Measurements from ENCODE around the gene PRUNE1.

Gene PRUNE1, protein sequence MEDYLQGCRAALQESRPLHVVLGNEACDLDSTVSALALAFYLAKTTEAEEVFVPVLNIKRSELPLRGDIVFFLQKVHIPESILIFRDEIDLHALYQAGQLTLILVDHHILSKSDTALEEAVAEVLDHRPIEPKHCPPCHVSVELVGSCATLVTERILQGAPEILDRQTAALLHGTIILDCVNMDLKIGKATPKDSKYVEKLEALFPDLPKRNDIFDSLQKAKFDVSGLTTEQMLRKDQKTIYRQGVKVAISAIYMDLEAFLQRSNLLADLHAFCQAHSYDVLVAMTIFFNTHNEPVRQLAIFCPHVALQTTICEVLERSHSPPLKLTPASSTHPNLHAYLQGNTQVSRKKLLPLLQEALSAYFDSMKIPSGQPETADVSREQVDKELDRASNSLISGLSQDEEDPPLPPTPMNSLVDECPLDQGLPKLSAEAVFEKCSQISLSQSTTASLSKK

DNA sequence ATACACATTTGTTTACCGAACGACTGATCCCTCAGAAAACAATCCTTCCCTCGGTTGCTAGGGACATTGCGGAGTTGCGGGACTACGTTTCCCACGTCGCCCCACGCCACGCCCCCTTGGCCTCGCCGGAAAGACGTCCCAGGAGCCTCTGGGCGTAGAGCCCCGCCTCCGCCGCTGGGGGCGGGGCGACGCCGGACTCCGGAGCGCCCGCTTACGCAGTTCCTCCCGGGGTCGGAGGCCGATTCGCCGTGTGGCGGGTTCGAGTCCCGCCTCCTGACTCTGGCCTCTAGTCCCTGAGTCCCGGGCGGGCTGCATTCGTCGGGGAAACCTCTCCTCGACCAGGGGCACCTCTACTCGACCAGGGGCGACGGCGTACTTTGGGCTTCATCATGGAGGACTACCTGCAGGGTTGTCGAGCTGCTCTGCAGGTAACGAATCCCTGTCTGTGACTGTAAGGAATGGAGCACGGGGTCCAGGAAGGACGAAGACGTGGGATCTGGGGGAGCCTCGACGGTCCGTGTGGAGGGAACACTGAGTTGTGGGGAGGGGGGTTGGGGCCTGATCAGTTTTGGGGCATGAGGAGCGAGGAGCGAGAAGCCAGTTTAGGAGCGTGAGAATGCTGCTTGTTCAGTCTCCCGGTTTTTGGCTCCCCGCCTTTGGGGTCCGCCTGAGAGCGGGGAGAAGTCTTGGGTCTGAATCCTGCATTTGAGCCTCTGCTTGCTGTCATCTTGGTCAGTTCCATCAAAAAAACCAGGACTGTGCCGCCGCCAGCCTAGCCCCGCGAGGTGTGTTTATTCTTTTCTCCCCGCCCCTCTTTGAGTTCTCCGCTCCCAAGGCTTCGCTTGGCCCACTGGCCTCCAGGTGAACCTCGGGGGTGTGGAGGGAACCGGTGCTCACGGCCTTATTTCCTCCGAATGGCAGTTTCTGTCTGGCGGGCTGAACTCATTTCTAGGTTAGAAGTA lies at the start of gene PRUNE1:
PRUNE1 (plus strand) TSS at position 206 of the 962 bp plus-strand sequence; CDS start at position 390, 184 bp downstream.
- peak; percentile 98 for DNase-seq

DNA sequence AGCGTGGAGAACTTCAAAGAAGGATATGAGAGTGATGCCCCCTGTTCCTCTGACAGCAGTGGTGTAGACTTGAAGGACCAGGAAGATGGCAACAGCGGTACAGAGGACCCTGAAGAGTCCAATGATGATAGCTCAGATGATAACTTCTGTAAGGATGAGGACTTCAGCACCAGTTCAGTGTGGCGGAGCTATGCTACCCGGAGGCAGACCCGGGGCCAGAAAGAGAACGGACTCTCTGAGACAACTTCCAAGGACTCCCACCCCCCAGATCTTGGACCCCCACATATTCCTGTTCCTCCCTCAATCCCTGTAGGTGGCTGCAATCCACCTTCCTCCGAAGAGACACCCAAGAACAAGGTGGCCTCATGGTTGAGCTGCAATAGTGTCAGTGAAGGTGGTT lies 47.6 kb upstream of the PRUNE1 start:
- no peak for DNase-seq

DNA sequence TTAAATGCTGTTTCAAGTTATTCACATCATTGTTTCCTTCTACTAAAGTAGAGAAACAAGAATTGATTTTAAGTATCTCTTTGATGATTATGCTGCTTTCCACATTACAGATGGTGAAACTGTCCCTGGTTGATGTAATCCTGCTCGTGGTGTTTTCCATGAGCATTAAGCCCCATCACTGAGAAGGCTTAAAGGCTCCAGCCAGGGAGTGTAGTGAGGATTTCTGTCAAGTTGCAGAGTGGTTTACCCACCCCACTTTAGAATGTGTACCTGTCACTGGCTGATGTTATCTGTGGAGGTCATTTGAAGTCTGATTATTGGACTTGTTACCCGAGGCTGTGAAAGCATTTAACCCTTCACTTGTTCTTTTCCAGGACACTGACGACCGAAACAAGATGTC lies 46.5 kb upstream of the PRUNE1 start:
- DNase-seq, result no peak

DNA sequence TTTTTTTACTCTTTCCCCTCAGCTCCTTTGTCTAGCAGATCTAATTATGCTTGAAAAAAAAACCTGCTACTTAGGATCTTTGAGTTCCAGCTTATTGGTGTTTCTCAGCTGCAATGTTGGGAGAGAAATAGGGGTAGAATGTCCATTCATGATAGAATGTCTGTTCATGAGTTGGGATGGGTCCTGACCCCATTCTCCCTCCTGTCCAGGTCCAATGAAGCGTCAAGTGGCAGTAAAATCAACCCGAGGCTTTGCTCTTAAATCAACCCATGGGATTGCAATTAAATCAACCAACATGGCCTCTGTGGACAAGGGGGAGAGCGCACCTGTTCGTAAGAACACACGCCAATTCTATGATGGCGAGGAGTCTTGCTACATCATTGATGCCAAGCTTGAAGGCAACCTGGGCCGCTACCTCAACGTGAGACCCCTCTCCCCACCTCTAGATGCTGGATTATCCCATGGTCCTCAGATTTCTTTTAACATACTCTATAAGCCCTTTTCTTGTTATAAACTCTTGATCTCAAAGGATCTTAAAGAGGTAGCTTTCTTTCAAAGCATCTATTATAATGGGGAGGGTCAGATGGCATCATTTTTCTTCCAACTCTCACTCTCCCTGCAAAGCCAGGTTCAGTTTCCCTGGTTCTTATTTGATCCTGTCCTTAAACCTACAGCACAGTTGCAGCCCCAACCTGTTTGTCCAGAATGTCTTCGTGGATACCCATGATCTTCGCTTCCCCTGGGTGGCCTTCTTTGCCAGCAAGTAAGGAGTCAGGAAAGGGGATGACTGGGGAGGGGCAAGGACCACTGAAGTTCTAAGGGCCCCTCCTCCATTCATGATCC lies 44.7 kb upstream of the PRUNE1 start:
- DNase-seq, result no peak

DNA sequence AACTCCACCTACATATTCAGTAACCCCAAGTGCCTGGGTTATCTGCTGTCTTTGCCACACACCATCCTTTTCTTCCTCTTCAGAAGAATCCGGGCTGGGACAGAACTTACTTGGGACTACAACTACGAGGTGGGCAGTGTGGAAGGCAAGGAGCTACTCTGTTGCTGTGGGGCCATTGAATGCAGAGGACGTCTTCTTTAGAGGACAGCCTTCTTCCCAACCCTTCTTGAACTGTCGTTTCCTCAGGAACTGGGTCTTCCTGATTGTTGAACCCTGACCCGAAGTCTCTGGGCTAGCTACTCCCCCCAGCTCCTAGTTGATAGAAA lies 44.1 kb upstream of the PRUNE1 start:
- DNase-seq, result no peak

DNA sequence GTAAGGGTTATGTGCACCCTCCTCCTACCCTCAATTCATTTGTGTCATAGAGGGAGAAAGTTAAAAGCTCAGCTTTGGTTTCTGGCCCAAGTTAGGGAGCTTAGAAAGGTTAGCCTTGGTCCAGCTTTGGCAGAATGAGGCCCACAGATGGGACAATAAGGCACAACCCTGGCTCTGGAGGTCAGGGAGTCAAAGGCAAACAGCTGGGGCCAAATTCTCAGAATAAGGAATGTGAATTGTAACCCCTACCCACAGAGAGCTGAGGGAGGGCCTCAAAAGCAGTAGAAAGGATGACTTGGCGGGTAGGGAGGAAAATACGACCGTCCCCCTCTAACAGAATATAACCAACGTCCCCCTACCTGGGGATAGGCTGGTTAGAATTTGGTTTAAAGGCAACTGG lies 42.6 kb upstream of the PRUNE1 start:
- no peak for DNase-seq

DNA sequence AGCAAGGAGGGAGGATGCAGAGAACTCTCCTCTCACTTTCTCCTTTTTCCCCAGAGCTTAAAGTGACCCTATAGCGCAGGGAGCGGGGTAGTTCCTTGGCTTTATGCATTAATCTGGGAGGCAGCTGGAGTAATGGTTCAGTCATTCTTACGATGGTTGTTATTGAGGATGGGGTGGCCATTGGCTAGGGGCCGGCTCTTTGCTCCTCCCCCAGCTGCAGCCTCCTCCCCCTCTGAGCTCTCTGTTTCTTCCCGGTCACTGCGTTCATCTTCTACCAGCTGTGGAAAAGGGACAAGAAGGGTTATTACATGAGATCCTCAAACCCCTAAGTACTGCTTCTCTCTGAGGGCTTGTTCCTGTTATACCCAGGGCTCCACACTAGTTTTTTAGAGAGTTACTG lies 42.2 kb upstream of the PRUNE1 start:
- no peak for DNase-seq

DNA sequence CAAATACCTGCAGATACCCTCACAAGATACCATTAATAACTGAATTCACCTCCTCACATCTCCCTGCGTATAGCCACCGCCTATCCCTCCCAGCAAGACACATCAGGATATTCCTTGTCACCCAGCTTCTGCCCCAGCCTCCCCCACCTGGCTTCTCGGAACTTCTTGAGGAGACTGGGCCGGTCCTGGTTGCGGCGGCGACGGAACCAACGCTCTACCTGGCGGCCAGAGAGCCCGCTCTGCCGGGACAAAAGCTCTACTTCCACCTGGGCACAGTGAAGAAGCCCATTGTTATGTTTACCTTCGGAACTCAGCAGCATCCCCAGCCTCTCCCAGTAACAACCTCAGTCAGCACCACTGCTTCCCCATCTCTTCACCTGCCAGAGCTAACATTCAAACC lies 40.3 kb upstream of the PRUNE1 start:
- DNase-seq, result no peak

DNA sequence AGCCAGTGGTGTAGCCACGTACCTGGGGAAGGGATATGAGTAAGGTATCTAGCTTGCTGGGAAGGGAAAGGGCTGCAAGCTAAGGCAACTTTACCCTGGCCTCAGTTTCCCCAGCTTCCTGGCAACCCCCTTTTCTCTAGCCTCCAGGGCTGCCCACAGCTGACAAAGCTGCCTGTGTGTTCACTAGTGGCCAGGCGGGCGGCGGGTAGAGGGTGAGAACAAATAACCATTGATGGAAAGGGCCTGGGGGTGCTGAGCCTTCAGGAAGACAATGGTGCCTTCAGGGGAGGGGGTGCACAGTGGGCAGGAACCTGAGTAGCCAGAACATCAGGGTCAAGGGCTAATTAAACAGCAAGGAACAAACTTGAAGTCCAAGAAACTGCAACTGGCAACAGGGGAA lies 39.8 kb upstream of the PRUNE1 start:
- DNase-seq, result no peak

DNA sequence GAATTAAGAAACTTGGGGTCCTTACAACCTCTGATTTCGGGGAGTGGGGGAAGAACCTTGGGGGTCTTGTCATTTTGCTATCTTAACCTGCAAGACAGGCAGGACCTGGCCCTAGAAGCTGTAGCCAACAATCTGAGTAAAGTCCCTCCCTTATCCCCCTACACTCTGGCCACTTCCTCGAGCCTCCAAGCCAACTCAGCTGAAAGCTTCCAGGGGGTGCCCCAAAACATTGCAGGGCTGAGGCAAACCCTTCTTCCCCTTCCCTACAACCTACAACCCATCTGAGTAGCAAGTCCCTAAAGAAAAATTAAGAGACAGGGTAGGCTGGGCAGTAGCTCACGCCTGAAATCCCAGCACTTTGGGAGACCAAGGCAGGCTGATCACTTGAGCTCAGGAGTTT lies 38.6 kb upstream of the PRUNE1 start:
- no peak for DNase-seq

DNA sequence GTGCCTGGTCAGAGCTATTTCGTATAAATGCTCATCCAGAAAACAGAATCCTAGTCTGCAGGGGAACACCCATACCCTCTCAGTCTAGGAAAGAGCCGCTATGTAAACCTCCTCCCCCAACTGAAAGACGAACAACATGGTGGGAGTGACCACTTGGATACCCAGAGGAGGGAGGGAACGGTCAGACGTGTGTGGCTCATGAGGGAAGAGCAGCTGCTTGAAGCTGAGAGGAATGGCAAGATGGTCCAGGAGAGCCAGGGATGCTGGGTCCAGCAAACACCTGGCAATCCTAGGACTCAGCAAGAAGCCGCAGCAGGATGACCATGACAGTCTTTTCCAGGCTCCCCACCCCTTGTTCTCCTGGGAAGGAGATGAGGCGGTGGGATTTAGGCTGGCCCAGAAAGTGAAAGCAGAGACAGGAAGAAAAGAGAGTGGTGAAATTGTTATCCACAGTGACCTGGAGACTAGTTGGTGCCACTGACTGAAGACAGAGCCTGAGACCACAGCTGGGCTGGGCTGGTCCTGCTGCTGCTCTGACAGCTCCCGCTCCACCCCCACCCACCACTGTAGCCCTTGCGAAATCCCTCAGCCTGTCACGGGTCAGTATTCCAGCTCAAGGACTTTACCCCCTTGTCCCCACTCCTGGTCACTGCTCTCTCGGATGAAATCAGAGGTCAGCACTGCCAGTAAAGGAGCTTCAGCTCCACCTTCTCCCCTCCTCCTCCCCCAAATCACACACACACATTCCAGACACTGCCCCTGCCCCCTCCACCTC lies 37.3 kb upstream of the PRUNE1 start:
- DNase-seq, result no peak

DNA sequence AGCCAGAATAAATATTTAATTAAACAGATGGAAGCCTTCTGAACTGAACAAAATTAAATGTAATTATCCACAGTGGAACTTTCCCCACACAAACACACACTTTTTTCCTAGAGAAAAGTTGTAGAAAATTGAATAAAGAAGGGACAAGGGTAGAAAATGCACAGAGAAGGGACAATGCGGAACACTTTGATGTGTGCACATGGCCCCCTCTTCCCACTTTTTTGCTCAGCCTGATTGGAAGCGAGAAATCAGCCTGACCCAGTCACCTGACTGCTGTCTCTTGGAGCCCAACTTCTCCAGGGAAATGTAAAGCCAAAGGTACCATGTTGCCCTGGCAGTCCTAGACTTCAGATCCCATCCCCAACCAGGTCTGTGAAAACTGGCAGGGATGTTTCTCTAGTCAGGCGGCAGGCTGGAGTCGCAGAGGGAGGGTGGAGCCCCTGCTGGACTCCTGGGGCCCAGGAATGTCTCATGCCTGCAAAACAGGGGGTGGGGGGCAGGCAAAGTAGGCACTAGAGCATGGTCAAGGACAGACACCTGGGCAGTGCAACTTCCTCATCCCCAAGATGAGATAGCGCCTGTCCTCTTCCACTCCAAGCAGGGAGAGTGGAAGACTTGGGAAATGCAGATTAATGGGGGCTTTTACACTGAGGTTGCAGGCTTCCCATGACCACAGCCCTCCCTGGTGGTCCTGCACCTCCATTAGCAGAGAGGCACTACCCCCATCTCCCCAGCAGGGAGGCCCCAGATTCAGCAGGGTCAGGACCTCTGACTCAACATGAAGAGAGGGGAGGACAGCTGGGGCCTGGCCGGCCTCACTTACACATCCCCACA lies 36.4 kb upstream of the PRUNE1 start:
- DNase-seq, result no peak

DNA sequence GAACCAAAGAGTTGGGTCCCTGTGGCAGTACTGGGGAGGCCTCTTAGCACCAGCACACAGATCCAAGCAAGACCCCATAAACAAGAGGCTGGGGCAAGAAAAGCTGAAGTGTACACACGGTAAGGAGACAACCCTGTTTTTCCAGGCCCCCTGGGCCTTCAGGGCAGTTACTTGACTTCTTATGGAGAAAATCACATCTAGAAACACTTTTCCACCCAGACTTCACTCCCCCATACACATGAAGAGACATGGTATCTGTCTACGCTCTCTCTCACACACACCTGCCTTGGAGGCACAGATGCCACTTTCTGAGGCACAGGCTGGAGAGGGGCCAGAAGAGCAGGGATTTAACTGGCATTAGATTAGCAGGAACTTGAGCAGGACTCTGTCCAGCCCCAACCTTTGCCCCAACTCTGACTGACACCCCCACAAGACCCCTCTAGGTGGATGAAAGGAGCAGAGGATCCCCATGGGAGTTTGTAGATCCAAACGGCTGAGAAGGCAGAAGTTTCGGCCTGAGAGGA lies 35.8 kb upstream of the PRUNE1 start:
- no peak for DNase-seq

DNA sequence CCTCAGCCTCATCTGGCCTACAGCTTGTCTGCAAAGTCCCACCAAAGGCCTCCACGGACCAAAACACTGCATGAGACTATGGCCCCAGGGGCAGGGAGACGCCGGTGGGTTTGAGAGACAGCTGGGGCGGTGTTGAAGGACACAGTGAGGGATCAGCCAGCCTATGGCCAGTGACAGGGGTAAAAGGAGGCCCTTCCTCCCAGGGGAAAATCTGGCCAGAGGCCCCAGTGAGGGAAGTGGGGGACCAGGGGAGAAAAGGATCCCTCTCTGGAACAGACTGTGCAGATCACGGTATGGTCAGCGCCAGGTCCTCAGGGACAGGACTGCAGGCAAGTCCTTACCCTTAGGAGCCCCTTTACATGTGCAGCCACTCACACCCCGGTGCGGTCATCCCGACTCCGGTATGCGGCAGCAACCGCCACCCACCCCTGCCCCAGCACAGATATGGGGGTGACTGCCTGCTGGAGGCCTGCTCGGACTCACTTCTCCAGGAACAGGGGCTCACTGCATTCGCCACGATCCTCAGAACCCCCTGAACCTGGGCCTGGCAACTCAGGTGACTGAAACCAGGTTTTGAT lies 34.9 kb upstream of the PRUNE1 start:
- peak; percentile 31 for DNase-seq

DNA sequence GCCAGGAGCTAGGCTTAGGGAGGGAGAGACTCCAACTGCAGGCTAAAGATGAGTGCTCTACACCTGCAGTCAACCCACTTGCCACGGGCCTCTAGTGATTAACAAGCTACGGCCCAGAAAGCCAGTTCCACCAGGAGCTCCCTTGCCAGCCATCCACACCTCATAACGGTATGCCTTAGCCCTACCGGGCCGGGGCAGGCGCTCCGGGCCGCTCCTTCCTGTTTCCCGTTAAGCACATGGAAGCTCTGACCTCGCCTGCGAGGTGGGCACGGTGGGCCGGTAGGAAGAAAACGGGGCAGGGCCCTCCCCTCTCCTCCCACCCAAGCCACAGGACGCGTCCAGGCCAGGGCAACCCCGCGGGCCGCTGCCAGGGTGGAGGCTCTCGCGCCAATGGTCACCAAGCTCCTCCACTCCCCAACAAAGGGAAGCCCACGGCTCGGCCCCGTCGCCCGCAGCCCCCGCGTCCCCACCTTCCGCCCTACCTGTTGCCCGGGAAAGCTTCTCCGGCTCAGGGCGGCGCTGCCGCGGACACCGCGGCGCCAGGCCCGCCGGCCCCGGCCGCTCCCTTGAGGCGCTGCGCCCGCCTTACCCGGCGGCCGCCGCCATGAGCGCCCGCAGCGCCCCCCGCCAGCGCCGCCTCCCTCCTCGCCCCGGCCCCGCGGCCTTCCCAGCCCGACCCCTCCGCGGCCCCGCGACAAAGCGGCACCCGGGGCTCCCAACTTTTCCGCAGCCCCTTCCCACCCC lies 34.2 kb upstream of the PRUNE1 start:
- peak; percentile 57 for DNase-seq

DNA sequence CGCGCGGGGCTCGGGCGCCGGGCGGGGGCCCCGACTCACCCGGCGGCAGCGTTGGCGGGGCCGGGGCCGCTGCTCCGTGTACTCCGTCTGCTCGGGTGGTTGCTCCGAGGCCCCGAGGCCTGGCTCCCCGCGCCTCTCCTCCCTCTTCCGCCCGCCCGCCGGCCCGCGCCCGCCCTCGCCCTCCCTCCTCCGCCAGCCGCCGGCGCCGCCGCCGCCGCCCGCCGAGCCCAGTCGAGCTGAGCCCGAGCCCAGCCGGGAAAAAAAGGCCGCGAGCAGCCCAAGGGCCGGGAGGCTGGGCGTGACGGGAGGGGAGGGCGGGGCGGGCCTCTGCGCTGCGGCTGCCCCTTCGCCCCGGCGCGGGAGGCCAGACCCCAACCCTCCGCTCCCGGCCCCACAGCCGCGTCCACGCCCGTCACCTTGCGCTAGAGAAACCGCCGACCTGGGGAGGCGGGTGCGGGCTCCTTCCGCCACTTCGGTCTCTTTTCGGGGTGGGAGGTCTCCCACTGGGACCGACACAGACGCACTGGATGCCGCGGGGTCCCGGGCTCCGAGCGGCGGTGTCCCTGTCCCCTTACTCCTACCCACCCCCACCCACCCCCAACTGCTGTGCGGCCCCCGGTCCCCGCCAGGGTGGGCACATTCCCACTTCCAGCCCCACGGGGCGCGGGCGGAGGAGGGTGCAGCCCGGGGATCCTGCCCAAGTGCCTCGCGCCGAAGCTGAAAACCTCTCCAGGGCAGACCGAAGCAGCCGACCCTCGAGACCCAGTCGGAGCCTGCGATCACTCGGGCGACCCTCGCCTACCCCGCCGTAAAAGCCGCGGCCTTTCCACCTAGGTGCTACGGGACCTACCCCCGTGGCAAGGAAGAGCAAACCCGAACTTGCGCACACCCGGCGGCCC lies 33.4 kb upstream of the PRUNE1 start, which contains the start of gene CERS2:
CERS2 (minus strand) TSS at position 256 of the 899 bp plus-strand sequence. CDS start 5,745 bp downstream, outside the sequence.
- peak; percentile 74 for DNase-seq

DNA sequence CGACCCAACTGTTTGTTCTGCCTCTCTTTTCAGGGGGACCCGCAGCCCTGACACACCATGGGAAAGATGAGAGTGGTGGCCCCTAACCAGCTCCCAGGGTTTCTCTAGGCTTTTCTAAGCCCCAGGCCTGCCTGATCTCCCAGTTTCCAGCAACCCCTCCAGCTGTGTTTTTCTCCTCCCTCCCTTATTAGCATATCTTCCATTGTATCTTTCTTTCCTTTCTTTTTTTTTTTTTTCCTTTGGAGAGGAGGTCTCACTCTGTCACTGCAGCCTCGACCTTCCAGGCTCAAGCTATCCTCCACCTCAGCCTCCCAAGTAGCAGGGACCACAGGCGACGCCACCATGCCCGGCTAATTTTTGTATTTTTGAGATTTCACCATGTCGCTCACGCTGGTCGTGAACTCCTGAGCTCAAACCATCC lies 31.8 kb upstream of the PRUNE1 start:
- no peak for DNase-seq

DNA sequence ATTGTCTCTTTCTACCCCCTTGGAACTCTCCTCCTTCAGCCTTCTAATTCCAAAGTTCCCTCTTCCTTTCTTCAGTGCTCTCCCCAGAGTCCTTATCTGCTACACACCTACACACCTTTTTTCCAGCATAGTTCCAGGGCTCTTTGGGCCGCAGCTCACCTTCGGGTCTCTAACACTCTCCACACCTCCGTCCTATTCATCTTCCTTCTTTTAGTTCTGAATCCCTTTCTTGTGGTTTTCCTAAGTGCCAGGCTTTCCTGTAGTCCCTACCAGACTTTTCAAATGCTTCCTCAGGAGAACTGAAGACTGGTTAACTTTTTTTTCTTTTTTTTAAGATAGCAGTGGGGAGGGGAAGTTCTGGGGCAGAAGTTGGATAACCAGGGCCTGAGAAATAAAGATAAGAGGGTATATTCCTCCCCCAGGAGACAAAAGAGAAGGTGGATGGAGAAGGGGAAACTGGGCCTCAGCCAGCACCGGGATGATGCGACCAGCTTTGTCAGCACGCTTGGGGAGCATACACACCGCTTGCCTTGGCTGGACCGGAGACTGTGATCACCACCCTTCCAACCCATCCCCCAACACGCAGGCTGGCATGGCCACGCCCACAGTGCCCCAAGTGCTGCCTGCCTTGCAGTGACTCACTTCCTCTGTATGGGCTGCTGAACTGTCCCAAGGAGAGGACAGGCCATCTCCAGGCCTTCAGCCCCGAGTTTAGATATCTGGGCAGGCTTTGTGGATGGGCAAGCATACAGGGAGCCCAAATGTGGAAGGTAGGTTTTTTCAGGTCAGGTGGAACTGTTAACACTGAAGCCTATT lies 31.2 kb upstream of the PRUNE1 start:
- peak; percentile 94 for DNase-seq

Data from activated CD4-positive, alpha-beta T cell treated with anti-CD3 and anti-CD28 coated beads, Interleukin-10, Interleukin-2, amounts not matched to agents 100 ng/mL and 50 ng/mL, durations not matched to agents 16 hours and 8 hours (primary cell).